Esophagus muscularis mucosa (tissue), 4 donors: ENCODE measurements around the gene MRPL1. TPM values are rescaled to one million over a fixed set of nuclear protein-coding genes. Genes with fewer than 3 reads are reported as not detected.

ENCODE experiments used
- DNase-seq: peaks from one replicate; pipeline ENCODE4 v3.0.0-alpha.2; 2017; ENCODE audit errors: extremely low spot score
- H3K27ac ChIP-seq, 4 donors: fragments of 200-600 bp; sonication (generic); replicated peaks in 1 of 4; 1 replicate in 3 of 4; 2 replicates in 1 of 4; pipeline ENCODE4 v1.5.1; 2016 to 2019; ENCODE audit warnings: mild to moderate bottlenecking in 1 of 4
- H3K27me3 ChIP-seq, 4 donors: fragments of 200-600 bp; sonication (generic); one replicate each; pipeline versions ENCODE4 v1.5.1 to v1.6.0; 2016 to 2019
- H3K36me3 ChIP-seq, 4 donors: fragments of 200-600 bp; sonication (generic); one replicate each; pipeline ENCODE4 v1.5.1; 2016 to 2019
- H3K4me1 ChIP-seq, 4 donors: fragments of 200-600 bp; sonication (generic); one replicate each; pipeline ENCODE4 v1.5.1; 2016 to 2019
- H3K4me3 ChIP-seq, 4 donors: fragments of 200-600 bp; sonication (generic); 1 replicate in 2 of 4; 2 replicates in 2 of 4; pipeline ENCODE4 v1.5.1; 2016 to 2019; ENCODE audit warnings: mild to moderate bottlenecking in 4 of 4, moderate library complexity in 1 of 4
- H3K9me3 ChIP-seq, 4 donors: fragments of 200-600 bp; sonication (generic); 1 replicate in 3 of 4; 2 replicates in 1 of 4; pipeline ENCODE4 v1.5.1; 2016 to 2019
- EP300 ChIP-seq: sonication (generic); formaldehyde crosslinking; IDR thresholded peaks from one replicate; pipeline ENCODE4 v1.6.1; 2017; ENCODE audit warnings: antibody characterized with exemption
- POLR2A ChIP-seq: fragments of 450-650 bp; IDR thresholded peaks from one replicate; pipeline ENCODE4 v1.6.1; 2017; ENCODE audit warnings: antibody characterized with exemption, moderate library complexity, mild to moderate bottlenecking, low read depth
- POLR2AphosphoS5 ChIP-seq, 2 donors: sonication (generic); formaldehyde crosslinking; IDR thresholded peaks; one replicate each; pipeline ENCODE4 v1.6.1; 2017; ENCODE audit warnings: antibody characterized with exemption in 2 of 2
- WGBS: methylation state at CpG from one replicate; pipeline ENCODE4 v1.1.5; 2018; 5-methylcytosine and 5-hydroxymethylcytosine counted together
- intact Hi-C: fragments of 100-400 bp; cut with DNase I; formaldehyde crosslinking; loops from one replicate; pipeline ENCODE4 v1.15.1; 2023
- total RNA-seq, 4 donors: library from RNA; depleted of rRNA; stranded (reverse); fragments of >200 nt; gene quantifications; one replicate each; pipeline versions ENCODE4 v1.1.0 to v1.2.1, GENCODE V29; 2016
- TF ChIP-seq, protein P1 (sequence below), 3 experiments: fragments of 200-600 bp in 2 of 3; fragments of 450-650 bp in 1 of 3; sonication (generic) in 2 of 3; IDR thresholded peaks; one replicate each; pipeline ENCODE4 v1.5.1; 2017 to 2019; ENCODE audit warnings: antibody characterized with exemption in 3 of 3, mild to moderate bottlenecking in 2 of 3, moderate library complexity in 1 of 3

MRPL1 gene
- total RNA-seq, 4 donors from 2014 or later = 16.6 to 28.2 (median 19.5) TPM

DNA sequence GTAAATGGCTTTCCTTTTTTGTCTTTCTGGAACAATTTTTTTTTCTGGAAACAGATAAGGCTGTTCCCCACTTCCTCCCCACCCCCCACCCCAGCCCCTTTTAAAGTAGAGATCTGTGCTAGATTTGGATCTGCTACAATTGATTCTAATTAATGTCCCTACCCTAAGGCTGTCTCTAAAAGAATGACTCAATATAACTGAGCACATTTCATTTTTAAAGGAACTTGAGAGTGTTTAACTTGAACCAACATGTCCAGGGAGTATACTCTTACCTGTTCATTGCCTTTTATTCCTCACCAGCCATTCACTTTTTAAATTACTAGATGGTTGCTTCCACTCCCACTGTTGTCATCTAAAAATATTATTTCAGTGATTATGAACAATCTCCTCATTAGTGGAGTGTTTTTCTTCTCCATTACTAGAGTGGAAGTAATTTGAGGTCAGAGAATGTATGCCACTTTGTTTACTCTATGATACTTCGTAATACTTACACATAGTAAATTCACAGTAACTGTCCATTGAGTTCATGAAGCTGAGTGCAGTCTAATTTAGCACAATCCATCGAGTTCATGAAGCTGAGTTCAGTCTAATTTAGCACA, 29.4 kb upstream of the MRPL1 start:
- no peak for DNase-seq
- Histone ChIP-seq H3K27me3 (peaks cover 0 to 12% (median 0%) of the 10 kb centered on the region in 4 donors), H3K4me3 (no peak overlapping the region), H3K27ac (no peak overlapping the region), H3K36me3 (no peaks in the 10 kb centered on the region), H3K9me3 (no peaks in the 10 kb centered on the region), H3K4me1 (no peaks in the 10 kb centered on the region)
- intact Hi-C loops = no loop called here
- TF ChIP-seq, protein P1, sequence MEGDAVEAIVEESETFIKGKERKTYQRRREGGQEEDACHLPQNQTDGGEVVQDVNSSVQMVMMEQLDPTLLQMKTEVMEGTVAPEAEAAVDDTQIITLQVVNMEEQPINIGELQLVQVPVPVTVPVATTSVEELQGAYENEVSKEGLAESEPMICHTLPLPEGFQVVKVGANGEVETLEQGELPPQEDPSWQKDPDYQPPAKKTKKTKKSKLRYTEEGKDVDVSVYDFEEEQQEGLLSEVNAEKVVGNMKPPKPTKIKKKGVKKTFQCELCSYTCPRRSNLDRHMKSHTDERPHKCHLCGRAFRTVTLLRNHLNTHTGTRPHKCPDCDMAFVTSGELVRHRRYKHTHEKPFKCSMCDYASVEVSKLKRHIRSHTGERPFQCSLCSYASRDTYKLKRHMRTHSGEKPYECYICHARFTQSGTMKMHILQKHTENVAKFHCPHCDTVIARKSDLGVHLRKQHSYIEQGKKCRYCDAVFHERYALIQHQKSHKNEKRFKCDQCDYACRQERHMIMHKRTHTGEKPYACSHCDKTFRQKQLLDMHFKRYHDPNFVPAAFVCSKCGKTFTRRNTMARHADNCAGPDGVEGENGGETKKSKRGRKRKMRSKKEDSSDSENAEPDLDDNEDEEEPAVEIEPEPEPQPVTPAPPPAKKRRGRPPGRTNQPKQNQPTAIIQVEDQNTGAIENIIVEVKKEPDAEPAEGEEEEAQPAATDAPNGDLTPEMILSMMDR (IDR thresholded peaks at IDR 0.05) = no peak
- TF ChIP-seq EP300 = no peak
- TF ChIP-seq POLR2AphosphoS5 (IDR thresholded peaks at IDR 0.05) = no peak
- no peak for TF ChIP-seq POLR2A
- 78% methylated on average over 2 of the region's 2 CpGs for WGBS

DNA sequence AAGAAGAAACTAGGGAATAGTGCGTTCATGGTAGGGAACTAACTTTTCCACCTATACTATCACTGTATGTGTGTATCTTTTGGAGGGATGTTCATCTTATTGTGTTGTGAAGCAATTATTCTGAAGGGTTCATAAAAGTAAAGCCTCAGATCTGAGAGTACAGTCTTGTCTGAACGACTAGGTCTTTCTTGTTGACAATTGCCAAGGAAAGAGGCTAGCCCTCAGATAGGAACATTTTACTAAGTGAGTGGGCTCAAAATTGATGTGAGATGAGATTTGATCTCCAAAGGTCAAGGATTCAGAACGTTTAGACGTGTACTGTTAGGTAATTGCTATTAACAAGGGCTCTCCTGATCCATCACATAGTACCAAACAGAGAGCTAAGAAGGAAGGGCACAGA, 28.2 kb upstream of the MRPL1 start:
- no peaks in the 10 kb centered on the region for H3K4me1 ChIP-seq
- peaks cover 0 to 12% (median 0%) of the 10 kb centered on the region in 4 donors for H3K27me3 ChIP-seq
- intact Hi-C loops = no loop called here
- no peaks in the 10 kb centered on the region for H3K9me3 ChIP-seq
- H3K27ac ChIP-seq = no peak overlapping the region
- H3K36me3 ChIP-seq = no peaks in the 10 kb centered on the region
- WGBS = 66% methylated on average over 4 of the region's 4 CpGs
- no peak overlapping the region for H3K4me3 ChIP-seq
- DNase-seq = no peak
- TF ChIP-seq, protein P1 (IDR thresholded peaks at IDR 0.05) = no peak
- TF ChIP-seq EP300 (no peak), POLR2A (no peak), POLR2AphosphoS5 (IDR thresholded peaks at IDR 0.05) (no peak)

DNA sequence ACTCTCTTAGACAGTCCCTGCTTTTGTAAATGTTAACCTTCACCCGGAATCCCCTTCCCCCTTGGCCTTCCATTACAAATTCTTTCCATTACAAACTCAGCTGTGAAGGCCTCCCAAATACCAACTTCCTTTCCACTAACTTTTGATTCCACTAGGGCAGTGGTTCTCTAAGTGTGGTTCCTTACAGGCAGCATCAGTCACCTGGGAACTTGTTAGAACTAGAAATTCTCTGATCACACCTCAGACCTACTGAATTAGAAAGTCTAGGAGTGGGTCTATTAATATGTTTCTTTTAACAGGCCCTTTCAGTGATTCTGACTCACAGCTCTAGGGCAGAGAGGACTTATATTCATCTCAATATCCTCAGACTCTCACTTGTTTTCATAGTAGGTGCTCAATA, 19.0 kb upstream of the MRPL1 start:
- Histone ChIP-seq H3K4me3 (no peak overlapping the region), H3K36me3 (no peaks in the 10 kb centered on the region), H3K27me3 (no peaks in the 10 kb centered on the region), H3K9me3 (no peaks in the 10 kb centered on the region), H3K27ac (no peak overlapping the region), H3K4me1 (no peaks in the 10 kb centered on the region)
- intact Hi-C loops = no loop called here
- WGBS = 53% methylated on average over 1 of the region's 1 CpG
- DNase-seq = no peak
- TF ChIP-seq, protein P1 (IDR thresholded peaks at IDR 0.05) = no peak
- TF ChIP-seq POLR2A (no peak), EP300 (no peak), POLR2AphosphoS5 (IDR thresholded peaks at IDR 0.05) (no peak)

DNA sequence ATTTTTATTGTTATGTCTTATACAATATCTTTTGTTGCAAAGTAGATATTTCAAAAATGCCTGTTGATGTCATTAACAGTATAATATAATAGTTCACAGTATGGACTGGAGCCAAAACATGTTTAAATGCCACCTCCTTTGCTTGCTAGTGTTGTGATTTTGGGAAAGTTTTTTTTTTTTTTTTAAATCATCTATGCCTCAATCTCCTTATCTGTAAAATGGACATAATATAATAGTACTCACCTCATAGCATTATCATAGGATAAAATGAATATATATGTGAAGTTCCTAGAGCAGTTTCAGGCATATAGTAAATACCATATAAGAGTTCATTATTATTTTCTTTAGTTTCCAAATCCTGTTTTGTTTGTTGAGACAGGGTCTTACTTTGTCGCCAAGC, 18.3 kb upstream of the MRPL1 start:
- Histone ChIP-seq H3K27me3 (peaks cover 0 to 5% (median 0%) of the 10 kb centered on the region in 4 donors), H3K4me1 (no peaks in the 10 kb centered on the region), H3K36me3 (no peaks in the 10 kb centered on the region), H3K4me3 (no peak overlapping the region), H3K27ac (no peak overlapping the region), H3K9me3 (no peaks in the 10 kb centered on the region)
- TF ChIP-seq EP300 = no peak
- no peak for TF ChIP-seq POLR2AphosphoS5 (IDR thresholded peaks at IDR 0.05)
- TF ChIP-seq, protein P1 (IDR thresholded peaks at IDR 0.05) = no peak
- TF ChIP-seq POLR2A = no peak
- intact Hi-C loops = no loop called here
- WGBS = 100% methylated on average over 1 of the region's 1 CpG
- no peak for DNase-seq

DNA sequence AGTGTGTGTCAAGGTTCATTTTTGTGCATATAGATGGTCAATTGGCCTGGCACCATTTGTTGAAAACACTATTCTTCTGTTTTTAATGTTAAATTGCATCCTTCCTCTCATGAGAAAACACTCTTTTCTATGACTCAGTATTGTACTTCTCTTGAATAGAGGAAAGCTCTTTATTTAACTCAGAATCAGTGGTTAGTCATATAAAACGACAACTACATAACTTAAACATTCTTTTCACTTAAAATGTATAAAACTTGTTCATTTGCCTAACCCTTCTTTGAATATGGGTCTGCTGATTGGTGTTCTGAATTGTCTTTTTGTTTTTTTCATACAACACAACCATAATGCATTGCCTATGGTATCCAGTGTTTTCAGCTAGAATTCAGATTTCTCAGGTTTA, 17.2 kb upstream of the MRPL1 start:
- intact Hi-C loops = no loop called here

More for the DNA sequence above, 17.2 kb upstream of the MRPL1 start:
- Histone ChIP-seq H3K4me3 (no peak overlapping the region), H3K27ac (no peak overlapping the region), H3K9me3 (no peaks in the 10 kb centered on the region), H3K4me1 (no peaks in the 10 kb centered on the region), H3K27me3 (peaks cover 0 to 15% (median 0%) of the 10 kb centered on the region in 4 donors), H3K36me3 (no peaks in the 10 kb centered on the region)
- DNase-seq = no peak
- no peak for TF ChIP-seq POLR2AphosphoS5 (IDR thresholded peaks at IDR 0.05)
- TF ChIP-seq POLR2A = no peak
- 83% methylated on average over 1 of the region's 1 CpG for WGBS
